HG03558 (cell line): ENCODE measurements around the gene PDZD4.

Experiments used
- ATAC-seq: cut with Tn5 transposase; IDR thresholded peaks from one replicate; pipeline ENCODE4 v1.9.1; 2021; ENCODE audit warnings: moderate number of reproducible peaks; ENCODE audit not compliant: unreplicated experiment; ENCODE audit errors: extremely low read depth

PDZD4 gene

DNA sequence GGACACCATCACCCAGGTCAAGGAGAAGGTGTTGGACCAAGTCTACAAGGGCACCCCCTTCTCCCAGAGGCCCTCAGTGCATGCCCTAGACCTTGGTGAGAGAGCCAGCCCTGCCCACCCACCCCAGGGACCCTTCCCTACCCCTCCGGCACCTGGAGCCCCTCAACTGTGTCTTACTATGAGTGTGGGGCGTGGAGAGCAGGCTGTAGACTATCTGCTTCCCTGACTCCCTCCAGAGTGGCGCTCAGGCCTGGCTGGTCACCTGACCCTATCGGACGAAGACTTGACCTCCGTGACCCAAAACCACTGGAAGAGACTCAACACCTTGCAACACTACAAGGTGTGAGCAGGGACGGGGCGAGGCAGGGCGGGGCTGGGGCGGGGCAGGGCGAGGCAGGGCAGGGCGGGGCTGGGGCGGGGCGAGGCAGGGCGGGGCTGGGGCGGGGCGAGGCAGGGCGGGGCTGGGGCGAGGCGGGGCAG, 54.2 kb downstream of the PDZD4 start:
- ATAC-seq, result no peak

DNA sequence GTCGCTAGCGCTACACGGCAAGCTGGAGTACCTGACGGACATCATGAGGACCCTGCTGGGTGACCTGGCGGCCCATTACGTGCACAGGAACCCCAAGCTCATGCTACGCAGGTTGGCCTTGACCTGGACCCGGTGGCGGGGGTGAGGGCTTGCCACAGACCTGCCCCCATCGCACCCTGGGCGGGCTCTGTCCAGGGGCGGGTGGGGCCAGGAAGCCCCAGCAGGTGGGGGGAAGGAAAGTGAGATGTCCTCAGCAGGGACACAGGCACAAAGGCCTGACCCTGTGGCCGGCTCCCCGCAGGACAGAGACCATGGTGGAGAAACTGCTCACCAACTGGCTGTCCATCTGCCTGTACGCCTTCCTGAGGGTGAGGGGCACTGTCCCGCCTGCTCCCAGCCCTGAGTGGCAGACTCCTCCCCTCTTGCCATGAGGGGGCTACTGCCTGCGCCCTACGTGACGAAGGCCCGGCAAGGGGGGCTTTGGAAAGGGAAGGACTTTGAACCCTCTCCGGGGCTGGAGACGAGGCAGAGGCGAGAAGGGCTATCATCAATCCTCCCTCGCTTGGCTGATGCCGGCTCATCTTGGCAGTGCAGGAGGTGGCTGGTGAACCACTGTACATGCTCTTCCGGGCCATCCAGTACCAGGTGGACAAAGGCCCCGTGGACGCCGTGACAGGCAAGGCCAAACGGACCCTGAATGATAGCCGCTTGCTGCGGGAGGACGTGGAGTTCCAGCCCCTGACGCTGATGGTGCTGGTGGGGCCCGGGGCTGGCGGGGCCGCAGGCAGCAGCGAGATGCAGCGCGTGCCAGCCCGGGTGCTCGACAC, 54.8 kb downstream of the PDZD4 start:
- ATAC-seq, result no peak

DNA sequence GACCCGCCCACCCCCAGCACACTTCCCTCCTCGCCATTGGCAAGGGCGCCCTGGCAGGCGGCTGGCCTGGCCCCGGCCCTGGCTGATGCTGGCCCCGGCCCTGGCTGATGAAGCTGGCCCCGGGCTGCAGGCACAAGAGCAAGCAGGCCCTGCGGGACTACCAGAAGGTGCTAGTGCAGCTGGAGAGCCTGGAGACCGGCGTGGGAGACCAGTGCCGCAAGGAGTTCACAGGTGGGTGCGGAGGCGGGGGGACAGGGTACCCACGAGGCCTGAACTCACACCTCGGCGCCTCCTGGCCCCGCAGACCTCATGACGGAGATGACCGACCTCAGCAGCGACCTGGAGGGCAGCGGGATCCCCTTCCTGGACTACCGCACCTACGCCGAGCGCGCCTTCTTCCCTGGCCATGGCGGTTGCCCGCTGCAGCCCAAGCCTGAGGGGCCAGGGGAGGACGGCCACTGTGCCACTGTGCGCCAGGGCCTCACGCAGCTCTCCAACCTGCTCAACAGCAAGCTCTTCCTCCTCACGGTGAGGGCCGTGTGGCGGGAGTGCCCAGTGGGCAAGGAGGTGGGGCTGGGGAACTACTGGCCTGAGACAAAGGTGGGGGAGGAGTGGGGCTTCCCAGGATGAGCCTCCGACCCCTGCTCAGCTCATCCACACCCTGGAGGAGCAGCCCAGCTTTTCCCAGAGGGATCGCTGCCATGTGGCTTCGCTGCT, 55.6 kb downstream of the PDZD4 start:
- no peak for ATAC-seq

DNA sequence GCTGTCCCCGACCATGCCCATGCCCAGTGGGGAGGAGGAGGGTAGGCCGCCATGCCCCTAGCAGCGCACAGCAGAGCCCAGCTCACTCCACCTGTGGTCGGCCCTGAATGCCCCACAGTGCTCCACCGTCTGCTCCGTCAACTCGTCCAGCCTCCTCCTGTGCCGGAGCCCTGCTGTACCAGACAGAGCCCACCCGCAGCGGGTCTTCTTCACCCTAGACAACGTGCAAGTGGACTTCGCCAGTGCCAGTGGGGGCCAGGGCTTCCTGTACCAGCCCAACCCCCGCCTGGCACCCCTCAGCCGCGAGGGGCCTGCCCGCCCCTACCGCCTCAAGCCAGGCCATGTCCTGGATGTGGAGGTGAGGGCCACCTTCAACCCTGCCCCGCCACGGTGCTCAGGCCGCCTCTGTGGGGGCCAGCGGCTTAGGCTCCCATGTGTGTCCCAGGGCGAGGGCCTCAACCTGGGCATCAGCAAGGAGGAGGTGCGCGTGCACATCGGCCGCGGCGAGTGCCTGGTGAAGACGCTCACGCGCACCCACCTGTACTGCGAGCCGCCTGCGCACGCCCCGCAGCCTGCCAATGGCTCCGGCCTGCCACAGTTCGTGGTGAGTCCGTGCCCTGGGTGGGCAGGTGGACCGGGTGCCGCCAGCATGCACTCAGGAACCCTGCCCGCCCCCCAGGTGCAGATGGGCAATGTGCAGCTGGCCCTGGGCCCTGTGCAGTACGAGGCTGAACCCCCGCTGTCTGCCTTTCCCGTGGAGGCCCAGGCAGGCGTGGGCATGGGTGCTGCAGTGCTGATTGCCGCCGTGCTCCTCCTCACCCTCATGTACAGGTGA, 56.4 kb downstream of the PDZD4 start:
- no peak for ATAC-seq

DNA sequence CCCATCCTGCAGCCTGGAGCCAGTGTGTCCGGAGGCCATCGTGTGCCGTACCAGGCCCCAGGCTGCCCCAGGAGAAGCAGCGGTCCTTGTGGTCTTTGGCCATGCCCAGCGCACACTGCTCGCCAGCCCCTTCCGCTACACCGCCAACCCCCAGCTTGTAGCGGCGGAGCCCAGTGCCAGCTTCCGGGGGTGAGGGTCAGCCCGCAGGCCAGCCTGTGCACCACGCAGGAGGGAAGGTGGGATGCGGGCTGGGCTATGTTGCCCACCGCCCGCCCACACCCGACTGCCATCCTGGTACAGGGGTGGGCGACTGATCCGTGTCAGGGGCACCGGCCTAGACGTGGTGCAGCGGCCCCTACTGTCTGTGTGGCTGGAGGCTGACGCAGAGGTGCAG, 57.1 kb downstream of the PDZD4 start:
- ATAC-seq, result no peak

DNA sequence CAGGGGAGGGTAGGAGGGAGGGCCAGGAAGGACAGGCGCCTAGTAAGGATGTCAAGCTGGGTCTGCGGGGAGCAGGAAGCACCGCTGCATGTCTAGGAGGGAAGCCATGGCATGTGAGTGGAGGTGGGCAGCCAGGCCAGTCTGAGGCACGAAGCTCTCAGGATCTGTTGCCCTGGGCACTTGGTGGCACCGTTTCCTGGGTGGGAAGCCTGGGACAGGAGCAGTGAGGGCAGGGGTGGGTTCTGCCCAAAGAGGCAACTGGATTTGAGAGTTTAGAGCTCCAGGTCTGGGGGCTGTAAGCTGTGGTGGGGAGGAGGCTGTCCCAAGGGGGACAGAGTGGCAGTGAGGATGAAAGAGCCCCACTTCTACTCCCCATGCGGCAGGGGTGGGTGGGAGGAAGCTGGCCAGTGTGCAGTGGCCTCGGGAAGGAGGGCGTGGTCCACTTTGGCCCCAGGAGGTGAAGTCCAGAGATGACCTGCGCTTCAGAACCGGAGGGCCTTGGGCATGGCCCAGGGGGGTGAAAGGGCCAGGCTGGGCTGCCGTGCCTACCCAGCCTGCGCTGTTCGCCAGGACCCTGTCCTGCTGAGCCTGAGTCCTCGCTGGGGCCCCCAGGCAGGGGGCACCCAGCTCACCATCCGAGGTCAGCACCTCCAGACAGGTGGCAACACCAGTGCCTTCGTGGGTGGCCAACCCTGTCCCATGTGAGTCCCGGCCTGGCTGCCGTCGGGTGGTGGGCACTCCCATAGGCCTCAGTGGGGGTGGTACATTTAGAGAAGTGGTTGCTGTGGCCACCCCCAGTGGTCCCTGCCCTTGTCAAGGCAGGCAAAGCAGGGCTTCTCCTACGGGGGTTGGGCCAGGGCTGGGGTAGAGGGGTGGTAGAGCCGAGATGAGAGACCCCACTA, 57.8 kb downstream of the PDZD4 start:
- no peak for ATAC-seq

DNA sequence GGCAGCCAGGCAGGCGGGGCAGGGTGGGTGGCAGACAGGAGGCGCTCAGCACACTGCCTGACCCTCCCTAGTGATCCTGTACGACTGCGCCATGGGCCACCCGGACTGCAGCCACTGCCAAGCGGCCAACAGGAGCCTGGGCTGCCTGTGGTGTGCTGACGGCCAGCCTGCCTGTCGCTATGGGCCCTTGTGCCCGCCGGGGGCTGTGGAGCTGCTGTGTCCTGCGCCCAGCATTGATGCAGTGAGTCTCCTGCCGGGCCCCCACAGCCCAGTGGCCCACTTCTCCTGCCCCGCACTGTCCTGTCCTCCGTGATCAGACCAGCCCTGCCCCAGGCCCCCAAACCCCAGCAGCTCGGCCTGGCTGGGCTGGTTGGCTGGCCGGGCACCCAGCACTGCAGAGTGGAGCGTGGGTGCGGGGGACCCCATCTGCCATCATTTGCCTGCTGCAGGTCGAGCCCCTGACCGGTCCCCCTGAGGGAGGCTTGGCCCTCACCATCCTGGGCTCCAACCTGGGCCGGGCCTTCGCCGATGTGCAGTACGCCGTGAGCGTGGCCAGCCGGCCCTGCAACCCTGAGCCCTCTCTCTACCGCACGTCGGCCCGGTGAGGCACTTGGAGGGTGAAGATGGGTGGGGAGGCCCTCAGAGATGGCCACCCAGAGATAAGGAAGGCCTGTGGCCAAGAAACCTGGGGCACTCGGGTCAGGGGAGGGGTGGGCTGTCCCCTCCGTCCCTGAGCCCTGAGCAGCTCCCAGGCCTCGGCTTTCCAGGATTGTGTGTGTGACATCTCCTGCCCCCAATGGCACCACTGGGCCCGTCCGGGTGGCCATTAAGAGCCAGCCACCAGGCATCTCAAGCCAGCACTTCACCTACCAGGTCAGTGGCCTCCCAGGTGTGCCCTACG, 58.7 kb downstream of the PDZD4 start:
- no peak for ATAC-seq

DNA sequence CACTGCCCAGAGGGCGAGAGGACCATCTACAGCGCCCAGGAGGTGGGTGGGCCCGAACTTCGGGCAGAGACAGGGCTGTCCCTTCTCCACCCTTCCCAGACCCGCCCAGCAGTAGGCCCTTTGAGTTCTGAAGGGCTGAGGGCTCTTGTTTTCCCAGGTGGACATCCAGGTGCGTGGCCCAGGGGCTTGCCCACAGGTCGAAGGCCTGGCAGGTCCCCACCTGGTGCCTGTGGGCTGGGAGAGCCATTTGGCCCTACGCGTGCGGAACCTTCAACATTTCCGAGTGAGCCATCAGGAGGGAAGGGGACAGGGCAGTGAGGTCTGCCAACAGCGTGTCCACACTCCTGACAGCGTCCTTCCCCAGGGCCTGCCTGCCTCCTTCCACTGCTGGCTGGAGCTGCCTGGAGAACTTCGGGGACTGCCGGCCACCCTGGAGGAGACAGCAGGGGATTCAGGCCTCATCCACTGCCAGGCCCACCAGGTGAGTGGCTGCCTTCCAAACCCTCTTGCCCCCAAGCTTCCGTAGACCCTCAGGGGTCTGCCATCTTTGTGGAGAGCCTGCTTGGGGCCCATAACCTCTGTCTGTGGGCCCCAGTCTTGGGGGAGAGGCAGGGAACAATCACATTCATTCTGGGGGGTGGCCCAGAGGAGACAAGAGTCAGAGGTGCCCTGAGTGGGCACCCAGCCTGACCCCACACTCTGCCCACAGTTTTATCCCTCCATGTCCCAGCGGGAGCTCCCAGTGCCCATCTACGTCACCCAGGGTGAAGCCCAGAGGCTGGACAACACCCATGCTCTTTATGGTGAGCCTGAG, 59.5 kb downstream of the PDZD4 start:
- no peak for ATAC-seq

DNA sequence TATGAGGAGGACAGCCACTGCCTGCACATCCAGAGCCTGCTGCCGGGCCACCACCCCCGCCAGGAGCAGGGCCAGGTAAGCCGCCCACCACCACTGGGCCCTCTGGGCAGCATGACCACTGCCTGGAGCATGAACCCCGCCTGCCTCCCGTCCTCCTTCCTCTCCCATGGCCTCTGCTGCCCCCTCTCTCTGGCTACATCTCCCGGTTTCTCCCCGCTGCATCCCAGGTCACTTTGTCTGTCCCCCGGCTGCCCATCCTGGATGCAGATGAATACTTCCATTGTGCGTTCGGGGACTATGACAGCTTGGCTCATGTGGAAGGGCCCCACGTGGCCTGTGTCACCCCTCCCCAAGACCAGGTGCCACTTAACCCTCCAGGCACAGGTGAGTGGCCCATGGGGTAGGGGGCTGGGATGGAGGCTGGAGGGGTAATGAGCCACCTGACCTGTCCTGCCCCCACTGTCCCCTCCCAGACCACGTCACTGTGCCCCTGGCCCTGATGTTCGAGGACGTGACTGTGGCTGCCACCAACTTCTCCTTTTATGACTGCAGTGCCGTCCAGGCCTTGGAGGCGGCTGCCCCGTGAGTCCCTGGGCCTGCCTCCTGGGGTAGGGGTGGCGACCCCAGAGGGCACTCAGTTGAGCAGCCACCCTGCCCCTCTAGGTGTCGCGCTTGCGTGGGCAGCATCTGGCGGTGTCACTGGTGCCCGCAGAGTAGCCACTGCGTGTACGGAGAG, 60.3 kb downstream of the PDZD4 start:
- no peak for ATAC-seq

DNA sequence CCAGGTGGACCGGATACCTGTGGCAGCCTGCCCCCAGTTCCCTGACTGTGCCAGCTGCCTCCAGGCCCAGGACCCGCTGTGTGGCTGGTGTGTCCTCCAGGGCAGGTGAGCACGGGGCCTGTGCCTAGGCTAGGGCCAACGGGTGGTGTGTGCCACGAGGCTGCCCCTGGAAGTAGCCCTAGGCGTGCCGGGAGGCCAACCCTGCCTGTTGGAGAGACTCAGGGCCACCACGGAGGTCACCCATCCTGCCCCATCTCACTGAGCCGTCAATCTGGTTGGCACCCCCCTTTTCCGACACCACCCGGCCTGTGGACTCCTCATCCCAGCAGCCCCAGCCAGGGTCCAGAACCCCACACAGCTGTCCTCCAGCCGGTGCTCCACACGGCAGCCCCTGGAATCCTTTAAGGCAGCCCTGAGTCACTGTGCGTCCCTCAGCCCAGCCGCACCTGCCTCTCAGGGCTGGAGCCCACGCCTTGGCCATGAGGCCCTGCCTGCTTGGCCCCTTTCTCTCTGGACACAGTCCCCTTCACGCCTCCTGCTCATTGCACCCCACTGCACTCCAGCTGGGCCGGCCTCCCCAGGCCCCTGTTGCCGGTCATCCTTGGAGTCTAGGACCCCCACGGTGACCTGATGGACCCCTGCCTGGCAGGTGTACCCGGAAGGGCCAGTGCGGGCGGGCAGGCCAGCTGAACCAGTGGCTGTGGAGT, 61.0 kb downstream of the PDZD4 start:
- ATAC-seq, result no peak

DNA sequence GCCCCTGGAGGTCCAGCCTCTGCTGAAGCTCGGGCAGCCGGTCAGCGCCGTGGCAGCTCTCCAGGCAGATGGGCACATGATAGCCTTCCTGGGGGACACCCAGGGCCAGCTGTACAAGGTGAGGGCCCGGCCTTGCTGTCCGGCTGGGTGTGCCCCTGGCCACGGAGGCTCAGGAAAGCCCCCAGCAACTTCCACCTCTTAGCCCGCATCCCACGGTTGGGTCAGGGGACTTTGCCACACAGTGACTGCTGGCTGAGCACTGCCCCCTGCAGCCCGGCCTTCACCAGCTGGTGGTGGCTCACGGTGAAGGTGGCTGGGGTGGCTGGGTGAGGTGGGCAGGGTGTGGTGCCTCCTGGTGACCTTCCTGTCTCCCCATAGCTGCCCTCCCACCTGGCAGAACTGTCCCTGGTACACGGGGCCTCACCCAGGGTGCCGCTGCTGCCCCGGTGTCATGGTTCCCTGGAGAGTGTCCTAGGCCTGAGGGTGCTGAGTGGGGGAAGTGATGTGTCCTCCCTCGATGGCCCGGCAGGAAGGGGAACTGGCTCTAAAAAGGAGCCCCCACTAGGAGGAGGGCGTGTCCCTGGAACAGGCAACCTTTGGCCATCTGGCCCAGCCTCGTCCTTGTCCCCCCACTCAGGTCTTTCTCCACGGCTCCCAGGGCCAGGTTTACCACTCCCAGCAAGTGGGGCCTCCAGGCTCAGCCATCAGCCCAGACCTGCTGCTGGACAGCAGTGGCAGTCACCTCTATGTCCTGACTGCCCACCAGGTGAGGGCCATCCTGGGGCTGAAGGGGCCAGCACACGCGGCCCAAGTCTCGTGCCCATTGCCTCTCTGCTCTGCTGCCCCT, 61.8 kb downstream of the PDZD4 start:
- ATAC-seq, result no peak

DNA sequence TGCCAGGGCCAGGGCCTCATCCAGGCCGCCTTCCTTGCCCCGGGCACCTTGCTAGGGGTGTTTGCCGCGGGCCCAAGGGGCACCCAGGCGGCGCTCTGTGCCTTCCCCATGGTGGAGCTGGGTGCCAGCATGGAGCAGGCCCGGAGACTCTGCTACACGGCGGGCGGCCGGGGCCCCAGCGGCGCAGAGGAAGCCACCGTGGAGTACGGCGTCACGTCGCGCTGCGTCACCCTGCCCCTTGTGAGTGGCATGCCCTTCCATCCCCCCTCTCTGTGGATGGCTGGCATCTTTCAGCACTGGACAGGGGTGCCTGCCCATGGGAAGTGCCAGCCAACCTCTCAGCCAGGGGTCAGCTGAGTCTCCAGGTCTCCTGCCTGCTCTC, 62.7 kb downstream of the PDZD4 start:
- ATAC-seq, result no peak

DNA sequence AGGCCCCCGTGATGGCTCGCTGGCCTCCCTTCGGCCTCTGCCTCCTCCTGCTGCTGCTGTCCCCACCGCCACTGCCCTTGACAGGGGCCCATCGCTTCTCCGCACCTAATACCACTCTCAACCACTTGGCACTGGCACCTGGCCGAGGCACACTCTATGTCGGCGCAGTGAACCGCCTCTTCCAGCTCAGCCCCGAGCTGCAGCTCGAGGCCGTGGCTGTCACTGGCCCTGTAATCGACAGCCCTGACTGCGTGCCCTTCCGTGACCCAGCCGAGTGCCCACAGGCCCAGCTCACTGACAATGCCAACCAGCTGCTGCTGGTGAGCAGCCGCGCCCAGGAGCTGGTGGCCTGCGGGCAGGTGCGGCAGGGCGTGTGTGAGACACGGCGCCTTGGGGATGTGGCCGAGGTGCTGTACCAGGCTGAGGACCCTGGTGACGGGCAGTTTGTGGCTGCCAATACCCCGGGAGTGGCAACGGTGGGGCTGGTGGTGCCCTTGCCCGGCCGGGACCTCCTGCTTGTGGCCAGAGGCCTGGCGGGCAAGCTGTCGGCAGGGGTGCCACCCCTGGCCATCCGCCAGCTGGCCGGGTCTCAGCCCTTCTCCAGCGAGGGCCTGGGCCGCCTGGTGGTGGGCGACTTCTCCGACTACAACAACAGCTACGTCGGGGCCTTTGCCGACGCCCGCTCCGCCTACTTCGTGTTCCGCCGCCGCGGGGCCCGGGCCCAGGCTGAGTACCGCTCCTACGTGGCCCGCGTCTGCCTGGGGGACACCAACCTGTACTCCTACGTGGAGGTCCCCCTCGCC, 63.3 kb downstream of the PDZD4 start:
- ATAC-seq, result no peak

DNA sequence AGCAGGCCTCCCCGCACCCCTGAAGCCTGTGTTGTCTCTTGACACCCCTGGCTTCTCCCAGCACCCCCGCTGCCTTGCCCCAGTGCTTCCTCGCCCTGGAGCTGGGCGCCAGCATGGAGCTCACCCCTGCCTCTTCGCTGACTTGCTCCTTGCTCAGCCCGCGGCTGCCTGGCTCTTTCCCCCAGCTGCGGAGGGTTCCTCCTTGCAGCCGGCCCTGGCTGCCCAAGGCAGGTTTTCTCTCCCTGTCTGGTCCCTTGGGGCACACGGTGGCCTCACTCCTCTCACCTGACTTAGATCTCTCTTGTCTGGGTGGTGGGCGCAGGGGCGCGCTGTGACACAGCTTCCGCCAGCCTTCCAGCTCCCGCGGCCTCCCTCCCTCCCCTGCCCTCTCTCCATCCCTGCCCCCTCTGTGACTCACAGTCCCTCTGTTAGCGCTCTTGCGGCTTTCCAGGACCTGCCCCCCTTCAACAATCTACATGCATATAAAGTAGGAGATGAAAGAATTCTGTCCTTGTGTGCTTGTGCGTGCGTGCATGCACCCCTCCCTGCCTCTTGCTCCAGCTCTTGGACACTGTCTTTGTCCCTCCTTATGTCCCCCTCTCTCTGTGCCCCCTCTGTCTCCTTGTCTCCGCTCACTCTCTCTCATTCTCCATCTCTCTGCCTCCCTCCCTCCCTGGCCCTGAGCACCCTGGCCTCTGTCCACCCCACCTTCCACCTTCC, 64.1 kb downstream of the PDZD4 start:
- no peak for ATAC-seq
